Duodenal mucosa (tissue), 2 donors: ENCODE results near the gene GINS2.
A peak's percentile ranks its signal among the peaks of the same experiment; 100 is the strongest.

Experiments
- H3K27ac ChIP-seq: one replicate; pipeline ENCODE4 v1.7.0; 2013; ENCODE audit warnings: low read depth, low read length
- H3K27me3 ChIP-seq, 2 donors: one replicate each; pipeline ENCODE4 v1.7.0; 2013; ENCODE audit warnings: low read length in 2 of 2, control low read depth in 1 of 2; ENCODE audit not compliant: insufficient read depth in 2 of 2, control insufficient read depth in 1 of 2
- H3K36me3 ChIP-seq, 2 donors: one replicate each; pipeline ENCODE4 v1.7.0; 2013; ENCODE audit warnings: low read length in 2 of 2, control low read depth in 1 of 2; ENCODE audit not compliant: insufficient read depth in 2 of 2, control insufficient read depth in 1 of 2
- H3K4me1 ChIP-seq, 2 donors: one replicate each; pipeline ENCODE4 v1.7.0; 2013; ENCODE audit warnings: low read length in 2 of 2, control low read depth in 1 of 2; ENCODE audit not compliant: insufficient read depth in 2 of 2, control insufficient read depth in 1 of 2
- H3K4me3 ChIP-seq, 2 donors: one replicate each; pipeline ENCODE4 v1.7.0; 2013; ENCODE audit warnings: low read length in 2 of 2, low read depth in 1 of 2
- H3K9ac ChIP-seq, 2 donors: one replicate each; pipeline ENCODE4 v1.7.0; 2013; ENCODE audit warnings: low read length in 2 of 2, low read depth in 1 of 2
- H3K9me3 ChIP-seq, 2 donors: one replicate each; pipeline ENCODE4 v1.7.0; 2013; ENCODE audit warnings: low read length in 2 of 2, control low read depth in 1 of 2; ENCODE audit not compliant: control insufficient read depth in 1 of 2

Gene GINS2

DNA sequence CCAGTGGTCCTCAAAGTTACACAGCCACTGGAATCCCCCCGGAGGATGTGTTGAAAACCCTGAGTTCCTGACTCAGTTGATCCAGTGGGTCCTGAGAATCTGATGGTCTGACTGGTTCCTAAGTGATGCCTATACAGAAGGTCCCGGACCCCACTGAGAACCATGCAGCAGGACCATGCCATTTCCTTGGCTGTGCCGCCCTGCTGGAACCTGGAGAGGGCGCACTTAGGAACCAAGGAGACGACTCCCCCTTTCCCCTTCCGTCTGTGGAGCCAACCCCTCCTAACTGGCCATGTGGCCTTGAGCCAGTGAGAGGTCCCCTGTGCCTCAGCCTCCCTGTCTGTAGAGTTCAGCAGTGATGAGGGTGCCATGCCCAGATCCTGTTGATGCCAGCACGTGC is 40.1 kb upstream of the GINS2 start:
- Histone ChIP-seq H3K9me3 (no peaks in the 10 kb centered on the region), H3K36me3 (no peaks in the 10 kb centered on the region), H3K9ac (no peak overlapping the region), H3K27me3 (peaks cover 0 to 3% of the 10 kb centered on the region in 2 donors), H3K27ac (no peak overlapping the region), H3K4me3 (no peak overlapping the region), H3K4me1 (no peaks in the 10 kb centered on the region)

DNA sequence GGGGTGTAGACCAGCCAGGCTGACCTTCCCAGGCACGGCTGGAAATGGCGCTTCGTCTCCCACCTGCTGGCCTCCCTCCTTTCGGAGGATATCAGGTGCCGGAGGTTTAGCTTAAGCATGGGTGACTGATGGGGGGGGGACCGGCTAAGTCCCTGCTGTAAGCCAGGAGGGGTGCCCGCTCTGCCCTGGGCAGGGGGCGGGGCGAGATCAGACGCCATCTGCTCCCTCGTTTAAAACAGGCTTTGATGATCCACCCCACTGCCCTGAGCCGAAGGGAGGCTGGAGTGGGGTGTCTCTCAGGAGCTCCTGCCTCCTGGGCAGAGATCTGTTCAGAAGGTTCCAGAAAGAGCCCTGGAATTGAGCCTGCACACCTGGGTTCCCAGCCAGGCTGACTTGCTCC is 36.2 kb upstream of the GINS2 start:
- no peaks in the 10 kb centered on the region for H3K4me1 ChIP-seq
- H3K27ac ChIP-seq = no peak overlapping the region
- no peak overlapping the region for H3K9ac ChIP-seq
- H3K27me3 ChIP-seq = peaks cover 0 to 3% of the 10 kb centered on the region in 2 donors
- no peak overlapping the region for H3K4me3 ChIP-seq
- no peaks in the 10 kb centered on the region for H3K9me3 ChIP-seq
- H3K36me3 ChIP-seq = no peaks in the 10 kb centered on the region

DNA sequence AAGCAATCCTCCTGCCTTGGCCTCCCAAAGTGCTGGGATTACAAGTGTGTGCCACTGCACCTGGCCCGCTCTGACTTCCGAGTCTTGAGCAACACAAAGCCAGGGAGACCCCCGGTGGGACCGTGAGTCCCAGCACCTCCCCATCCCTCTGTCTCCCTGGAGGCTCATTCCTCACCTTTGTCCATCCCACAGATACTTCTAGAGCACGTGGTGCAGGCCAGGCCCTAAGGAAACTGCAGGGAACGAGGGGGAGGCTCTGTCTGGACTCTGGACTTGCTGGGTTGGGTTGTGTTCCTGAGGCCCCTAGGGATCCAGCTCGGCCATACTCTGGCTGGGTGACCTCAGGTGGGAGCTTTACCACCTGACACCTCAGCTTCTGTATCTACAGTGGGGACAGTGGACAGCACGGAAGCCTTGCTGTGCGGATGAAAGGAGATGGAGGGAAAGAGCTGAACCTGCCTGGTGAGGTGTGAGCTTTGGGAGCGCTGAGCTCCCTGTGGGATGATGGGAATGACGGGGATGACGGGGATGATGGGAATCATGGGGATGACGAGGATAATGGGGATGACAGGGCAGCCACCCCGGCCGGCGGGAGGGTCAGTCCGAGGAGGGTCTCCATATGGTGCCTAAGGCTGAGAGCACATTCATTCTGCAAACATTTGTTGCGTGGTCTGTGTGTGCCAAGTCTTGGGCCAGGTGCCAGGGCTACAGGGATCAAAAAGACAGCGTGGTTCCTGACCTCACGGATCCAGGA is 35.5 kb upstream of the GINS2 start:
- H3K9ac ChIP-seq = no peak overlapping the region
- no peaks in the 10 kb centered on the region for H3K9me3 ChIP-seq
- peaks cover 0 to 3% of the 10 kb centered on the region in 2 donors for H3K27me3 ChIP-seq
- no peak overlapping the region for H3K27ac ChIP-seq
- no peaks in the 10 kb centered on the region for H3K36me3 ChIP-seq
- H3K4me3 ChIP-seq = no peak overlapping the region
- H3K4me1 ChIP-seq = no peaks in the 10 kb centered on the region

DNA sequence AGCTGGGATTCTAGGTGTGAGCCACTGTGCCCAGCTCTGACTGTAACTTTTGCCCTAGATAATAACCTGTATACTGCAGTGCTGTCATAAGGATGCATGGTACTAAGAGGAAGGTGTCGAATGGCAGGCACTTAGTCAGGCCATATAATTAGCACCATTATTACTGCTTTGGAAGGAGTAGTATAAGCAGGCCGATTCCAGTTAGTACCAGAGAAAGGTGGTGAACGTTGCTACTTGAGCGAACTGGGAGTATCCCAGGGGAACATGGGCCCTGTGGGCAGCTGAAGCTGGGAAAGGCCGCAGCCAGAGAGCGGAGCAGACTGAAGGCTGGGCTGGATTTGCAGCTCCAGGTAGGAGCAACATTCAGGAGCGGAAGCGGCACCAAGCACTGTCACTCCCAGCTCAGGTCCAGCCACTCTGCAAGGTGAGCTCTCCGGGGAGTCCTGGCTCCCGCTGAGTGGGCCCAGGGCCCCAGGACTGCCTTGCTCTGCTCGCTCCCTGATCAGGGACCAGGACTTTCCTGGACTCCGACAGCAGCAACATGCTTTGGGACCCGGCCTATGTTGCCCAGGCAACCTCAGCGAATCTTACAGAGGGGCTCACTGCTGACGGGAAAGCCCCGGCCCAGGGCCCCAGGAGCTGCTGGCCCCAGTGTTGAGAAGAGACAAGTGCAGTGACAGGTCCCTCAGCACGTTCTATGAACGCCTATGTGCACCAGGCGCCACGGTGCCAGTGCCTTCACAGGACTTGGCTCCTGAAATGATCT is 33.6 kb upstream of the GINS2 start:
- H3K9ac ChIP-seq = no peak overlapping the region
- H3K27ac ChIP-seq = no peak overlapping the region

DNA sequence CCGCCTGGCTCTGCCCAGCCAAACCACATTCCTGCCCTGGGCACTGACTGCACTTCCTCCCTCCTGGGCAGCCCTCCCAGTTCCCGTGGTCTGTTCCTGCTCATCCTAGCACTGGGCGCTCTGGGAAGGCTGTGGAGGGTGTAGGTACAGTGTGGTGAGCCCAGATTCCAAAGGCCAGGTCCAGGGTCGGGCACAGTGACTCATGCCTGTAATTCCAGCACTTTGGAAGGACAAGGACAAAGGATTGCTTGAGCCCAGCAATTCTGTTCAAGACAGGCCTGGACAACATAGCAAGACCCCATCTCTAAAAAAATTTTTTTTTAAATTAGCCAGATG is 31.5 kb upstream of the GINS2 start:
- Histone ChIP-seq H3K9me3 (no peaks in the 10 kb centered on the region), H3K9ac (no peak overlapping the region), H3K36me3 (no peaks in the 10 kb centered on the region), H3K4me1 (peaks cover 0 to 11% of the 10 kb centered on the region in 2 donors), H3K27ac (no peak overlapping the region), H3K27me3 (no peaks in the 10 kb centered on the region), H3K4me3 (no peak overlapping the region)

More for the DNA sequence above, 33.6 kb upstream of the GINS2 start:
- Histone ChIP-seq H3K4me1 (peaks cover 0 to 5% of the 10 kb centered on the region in 2 donors), H3K36me3 (no peaks in the 10 kb centered on the region), H3K4me3 (no peak overlapping the region), H3K9me3 (no peaks in the 10 kb centered on the region), H3K27me3 (peaks cover 0 to 3% of the 10 kb centered on the region in 2 donors)

DNA sequence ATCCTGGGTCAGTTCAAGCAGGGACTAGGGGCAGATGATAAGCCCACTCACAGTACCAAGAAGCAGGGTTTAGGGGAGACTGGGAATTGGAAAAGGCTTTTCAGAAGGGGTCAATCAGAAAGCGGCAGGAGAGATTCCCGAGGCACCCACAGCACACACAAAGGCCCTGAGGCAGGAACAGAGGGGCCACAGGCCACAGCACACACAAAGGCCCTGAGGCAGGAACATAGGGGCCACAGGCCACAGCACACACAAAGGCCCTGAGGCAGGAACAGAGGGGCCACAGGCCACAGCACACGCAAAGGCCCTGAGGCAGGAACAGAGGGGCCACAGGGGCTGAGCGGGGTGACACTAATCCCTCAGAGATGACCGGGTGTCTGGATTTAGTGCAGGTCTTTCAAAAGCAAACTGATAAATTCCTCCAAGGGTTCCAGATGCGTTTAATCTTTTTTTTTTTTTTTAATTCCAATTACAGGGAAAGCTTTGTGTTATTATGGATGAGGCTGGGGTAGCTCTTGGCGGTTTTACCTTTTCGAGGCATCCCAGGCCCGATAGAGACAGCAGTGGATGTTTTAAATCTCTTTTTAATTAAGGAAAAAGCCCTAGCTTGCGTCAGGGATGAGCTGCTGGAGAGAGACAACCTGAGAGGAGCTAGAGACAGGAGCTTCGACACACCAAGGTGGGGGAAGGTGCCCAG is 31.0 kb upstream of the GINS2 start:
- Histone ChIP-seq H3K4me1 (peaks cover 0 to 11% of the 10 kb centered on the region in 2 donors), H3K4me3 (no peak overlapping the region), H3K27me3 (no peaks in the 10 kb centered on the region), H3K27ac (no peak overlapping the region), H3K36me3 (no peaks in the 10 kb centered on the region), H3K9ac (no peak overlapping the region), H3K9me3 (no peaks in the 10 kb centered on the region)

DNA sequence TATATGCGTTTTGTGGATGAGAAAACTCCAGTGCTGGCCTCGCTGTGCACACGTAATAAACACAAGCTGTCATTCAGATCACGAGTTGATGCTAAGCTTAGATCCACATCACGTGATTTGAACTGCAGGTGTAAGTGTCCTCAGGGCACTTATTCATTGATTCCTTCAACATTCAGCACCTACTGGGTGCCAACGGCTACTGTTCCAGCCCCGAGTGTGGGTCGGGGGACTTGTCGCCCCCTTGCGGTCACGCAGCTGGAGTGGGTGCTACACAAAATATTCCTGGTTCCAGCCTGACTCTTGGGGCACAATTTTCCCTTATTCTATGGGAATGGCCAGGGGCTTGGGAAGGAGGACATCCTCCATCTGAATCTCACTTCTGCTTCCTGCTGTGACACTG is 29.9 kb upstream of the GINS2 start:
- Histone ChIP-seq H3K27ac (no peak overlapping the region), H3K27me3 (no peaks in the 10 kb centered on the region), H3K36me3 (no peaks in the 10 kb centered on the region), H3K4me1 (peaks cover 0 to 11% of the 10 kb centered on the region in 2 donors), H3K9ac (no peak overlapping the region), H3K9me3 (no peaks in the 10 kb centered on the region), H3K4me3 (no peak overlapping the region)

DNA sequence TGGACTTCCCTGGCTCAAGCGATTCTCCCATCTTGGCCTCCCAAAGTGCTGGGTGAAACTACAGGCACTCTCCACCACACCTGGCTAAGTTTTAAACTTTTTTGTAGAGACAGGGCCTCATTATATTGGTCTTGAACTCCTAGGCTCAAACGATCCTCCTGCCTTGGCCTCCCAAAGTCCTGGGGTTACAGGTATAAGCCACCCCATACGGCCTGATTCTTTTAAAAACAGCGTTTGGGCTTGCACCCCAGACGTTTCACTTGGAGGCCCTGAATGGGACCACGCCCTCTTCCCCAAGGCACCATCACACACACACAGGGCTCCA is 29.4 kb upstream of the GINS2 start:
- no peaks in the 10 kb centered on the region for H3K27me3 ChIP-seq
- no peak overlapping the region for H3K27ac ChIP-seq
- H3K9me3 ChIP-seq = no peaks in the 10 kb centered on the region
- peaks cover 0 to 11% of the 10 kb centered on the region in 2 donors for H3K4me1 ChIP-seq
- no peaks in the 10 kb centered on the region for H3K36me3 ChIP-seq
- no peak overlapping the region for H3K4me3 ChIP-seq
- H3K9ac ChIP-seq = no peak overlapping the region

DNA sequence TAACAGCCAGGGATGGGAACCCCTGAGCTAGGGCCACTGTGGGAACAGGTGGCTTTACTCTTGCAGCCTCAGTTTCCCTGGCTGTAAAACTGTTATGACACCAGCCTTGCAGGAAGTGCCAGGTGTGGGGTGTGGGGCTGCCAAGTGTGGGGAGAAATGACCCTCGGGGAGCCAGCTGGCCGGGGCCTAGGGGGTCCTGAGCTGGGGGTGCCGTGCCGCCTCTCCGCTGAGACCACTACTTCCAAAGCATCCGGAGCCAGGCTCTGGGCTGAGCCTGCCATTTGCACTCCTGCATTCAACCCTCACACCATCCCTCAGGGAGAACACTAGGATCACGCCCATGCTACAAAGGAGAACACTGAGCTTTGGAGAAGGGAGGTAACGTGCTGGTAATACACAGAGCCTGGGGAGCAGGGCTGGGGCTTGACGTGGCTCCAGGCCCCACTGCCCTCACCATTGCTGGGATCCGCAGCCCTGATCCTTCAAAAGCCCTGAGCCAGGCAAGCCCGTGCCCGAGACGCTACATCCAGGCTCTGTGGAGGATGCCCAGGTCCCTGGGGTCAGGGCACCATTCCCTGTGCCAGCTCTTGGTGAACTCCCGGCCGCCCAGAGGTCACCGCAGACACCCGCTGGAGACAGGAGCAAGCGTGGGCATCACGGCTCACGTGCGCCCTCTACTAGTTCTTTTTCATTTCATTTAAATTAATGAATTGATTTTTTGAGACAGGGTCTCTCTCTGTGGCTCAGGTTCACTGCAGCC is 28.8 kb upstream of the GINS2 start:
- Histone ChIP-seq H3K27ac (no peak overlapping the region), H3K4me1 (peaks cover 0 to 11% of the 10 kb centered on the region in 2 donors), H3K9ac (peak overlapping the region in 1 of 2 donors; percentile 18)

DNA sequence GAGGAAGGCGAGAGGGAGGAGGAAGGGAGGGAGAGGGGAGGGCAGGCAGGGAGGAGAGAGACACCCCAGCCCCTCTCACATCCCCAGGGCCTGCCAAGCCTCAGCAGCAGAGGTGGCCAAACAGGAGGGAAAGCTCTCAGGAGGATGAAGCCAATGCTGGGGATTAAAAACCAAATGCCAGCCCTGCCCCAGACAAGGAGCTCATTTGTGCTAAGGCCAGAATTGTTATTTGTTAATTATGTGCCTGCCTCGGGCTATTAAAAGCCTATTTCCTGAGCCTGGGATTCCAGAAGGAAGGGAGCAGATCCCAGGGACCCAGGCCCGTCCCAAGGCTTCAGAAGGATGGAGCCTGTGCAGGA is 27.9 kb upstream of the GINS2 start:
- Histone ChIP-seq H3K4me3 (no peak overlapping the region), H3K9ac (no peak overlapping the region), H3K27ac (no peak overlapping the region), H3K4me1 (peaks cover 0 to 11% of the 10 kb centered on the region in 2 donors), H3K36me3 (no peaks in the 10 kb centered on the region), H3K9me3 (peaks cover 6% of the 10 kb centered on the region in 2 donors), H3K27me3 (no peaks in the 10 kb centered on the region)

More for the DNA sequence above, 28.8 kb upstream of the GINS2 start:
- Histone ChIP-seq H3K36me3 (no peaks in the 10 kb centered on the region), H3K4me3 (no peak overlapping the region), H3K27me3 (no peaks in the 10 kb centered on the region), H3K9me3 (no peaks in the 10 kb centered on the region)
